ENCODE data around the gene RWDD3. TPM values are rescaled to one million over a fixed set of nuclear protein-coding genes. Genes with fewer than 3 reads are reported as not detected.

RWDD3 gene
- total and polyA plus RNA-seq, 2 donors (not counting 3 experiments of a cell fraction or from before 2014, with no cell fraction given) = 9.3 to 12.1 TPM

DNA sequence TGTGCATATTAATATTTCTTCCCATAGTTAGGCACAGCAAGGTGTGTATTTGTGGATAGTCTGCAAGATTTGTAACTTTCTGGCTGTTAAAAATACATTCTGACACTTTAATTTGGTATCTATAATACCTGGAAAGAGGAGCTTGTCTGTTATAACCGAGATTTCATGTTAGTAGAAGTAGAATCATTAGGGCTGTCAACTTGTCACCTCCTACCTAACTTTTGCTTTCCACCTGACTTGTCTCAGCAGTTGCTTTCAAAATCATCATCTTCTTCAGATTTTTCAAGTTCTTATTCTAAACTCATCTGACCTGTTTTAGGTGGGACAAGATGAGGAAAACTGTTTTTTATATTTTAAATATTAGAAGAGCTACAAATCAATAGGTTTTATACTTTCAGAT, 11.0 kb downstream of the RWDD3 start:
- no peak for TF ChIP-seq JUN (IDR thresholded peaks at IDR 0.05; ENCODE audit: borderline replicate concordance, insufficient read depth, insufficient read length, low read depth)
- no peak for TF ChIP-seq POLR2A (IDR thresholded peaks at IDR 0.05; ENCODE audit: low read depth, low read length)
- no peak for TF ChIP-seq EZH2 (IDR thresholded peaks at IDR 0.05; ENCODE audit: borderline replicate concordance, low read depth, low read length, severe bottlenecking)
- no peak for TF ChIP-seq MYC (IDR thresholded peaks at IDR 0.05; ENCODE audit: low read depth, low read length)
- no peak for TF ChIP-seq POLR2AphosphoS5 (IDR thresholded peaks at IDR 0.05; ENCODE audit: insufficient read depth, low read depth, low read length)
- TF ChIP-seq, protein P1, sequence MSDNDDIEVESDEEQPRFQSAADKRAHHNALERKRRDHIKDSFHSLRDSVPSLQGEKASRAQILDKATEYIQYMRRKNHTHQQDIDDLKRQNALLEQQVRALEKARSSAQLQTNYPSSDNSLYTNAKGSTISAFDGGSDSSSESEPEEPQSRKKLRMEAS (IDR thresholded peaks at IDR 0.05; ENCODE audit: insufficient read depth, insufficient read length) = no peak
- no peak for TF ChIP-seq GATA2 (IDR thresholded peaks at IDR 0.05; ENCODE audit: insufficient read depth, insufficient read length, low read depth, low read length)
- TF ChIP-seq FOS (IDR thresholded peaks at IDR 0.05; ENCODE audit: borderline replicate concordance, insufficient read depth, low read length) = no peak
- TF ChIP-seq, protein P2, sequence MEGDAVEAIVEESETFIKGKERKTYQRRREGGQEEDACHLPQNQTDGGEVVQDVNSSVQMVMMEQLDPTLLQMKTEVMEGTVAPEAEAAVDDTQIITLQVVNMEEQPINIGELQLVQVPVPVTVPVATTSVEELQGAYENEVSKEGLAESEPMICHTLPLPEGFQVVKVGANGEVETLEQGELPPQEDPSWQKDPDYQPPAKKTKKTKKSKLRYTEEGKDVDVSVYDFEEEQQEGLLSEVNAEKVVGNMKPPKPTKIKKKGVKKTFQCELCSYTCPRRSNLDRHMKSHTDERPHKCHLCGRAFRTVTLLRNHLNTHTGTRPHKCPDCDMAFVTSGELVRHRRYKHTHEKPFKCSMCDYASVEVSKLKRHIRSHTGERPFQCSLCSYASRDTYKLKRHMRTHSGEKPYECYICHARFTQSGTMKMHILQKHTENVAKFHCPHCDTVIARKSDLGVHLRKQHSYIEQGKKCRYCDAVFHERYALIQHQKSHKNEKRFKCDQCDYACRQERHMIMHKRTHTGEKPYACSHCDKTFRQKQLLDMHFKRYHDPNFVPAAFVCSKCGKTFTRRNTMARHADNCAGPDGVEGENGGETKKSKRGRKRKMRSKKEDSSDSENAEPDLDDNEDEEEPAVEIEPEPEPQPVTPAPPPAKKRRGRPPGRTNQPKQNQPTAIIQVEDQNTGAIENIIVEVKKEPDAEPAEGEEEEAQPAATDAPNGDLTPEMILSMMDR (IDR thresholded peaks at IDR 0.05; ENCODE audit: extremely low read depth in 1 of 2, insufficient read depth in 1 of 2, low read depth in 1 of 2, low read length in 2 of 2) = no peak
- ChIA-PET POLR2A (no interaction called here), CTCF (interaction anchor here (2.7 kb wide), 1 partner anchor 11 kb away, joined by 23 read pairs; the partner anchor contains the start of gene RWDD3)
- intact Hi-C loops (cut with micrococcal nuclease) (no loop called here), dilution Hi-C loops (cut with MboI; ENCODE audit: extremely low pct_ligation_motif_present, low sequenced_read_pairs) (no loop called here)
- Histone ChIP-seq H3K9me3 (replicated peaks; ENCODE audit: control insufficient read depth, insufficient read depth, low read length) (no peaks in the 10 kb centered on the region), H3K79me2 (ENCODE audit: control insufficient read depth, insufficient read depth, low read length) (peaks cover 2% of the 10 kb centered on the region), H4K20me1 (replicated peaks; ENCODE audit: control insufficient read depth, extremely low read depth, insufficient read depth, low read length) (no peaks in the 10 kb centered on the region), H3K4me3 (replicated peaks in 1 of 3; ENCODE audit: insufficient read depth in 1 of 3, low read depth in 1 of 3, low read length in 3 of 3) (no peak overlapping the region), H2AFZ (ENCODE audit: low read depth, low read length) (no peak overlapping the region), H3K9me1 (replicated peaks; ENCODE audit: control insufficient read depth, extremely low read depth, insufficient read depth, low read length) (no peaks in the 10 kb centered on the region), H3K27ac (ENCODE audit: insufficient read depth, low read depth, low read length) (no peak overlapping the region), H3K9ac (replicated peaks; ENCODE audit: extremely low read depth, insufficient read depth, low read length) (no peak overlapping the region), H3K36me3 (ENCODE audit: control insufficient read depth in 2 of 2, extremely low read depth in 1 of 2, insufficient read depth in 2 of 2, low read length in 2 of 2) (peaks cover 0 to 2% of the 10 kb centered on the region in 2 experiments), H3K4me1 (ENCODE audit: control insufficient read depth, extremely low read depth, insufficient read depth, low read length) (no peaks in the 10 kb centered on the region), H3K4me2 (ENCODE audit: insufficient read depth, low read length) (no peak overlapping the region), H3K27me3 (ENCODE audit: control insufficient read depth in 2 of 2, insufficient read depth in 2 of 2, low read length in 2 of 2) (no peaks in the 10 kb centered on the region)
- no TSS peak for BruUV-seq (replicated peaks)
- no peak for FAIRE-seq
- DNase-seq (ENCODE audit: low read depth, low spot score) = no peak
